Mammary epithelial cell (primary cell): ENCODE data around the gene BRAF.

Experiments used
- EZH2 ChIP-seq: IDR thresholded peaks from 2 replicates; pipeline ENCODE4 v1.6.1; 2012; ENCODE audit warnings: low read length, inconsistent platforms, borderline replicate concordance
- TF ChIP-seq, protein P1 (sequence below), 2 donors: IDR thresholded peaks in 1 of 2; conservative IDR thresholded peaks in 1 of 2; 2 replicates each; pipeline ENCODE4 v1.5.1; 2011 to 2012; ENCODE audit warnings: inconsistent platforms in 2 of 2, low read length in 2 of 2, mild to moderate bottlenecking in 2 of 2, control low read depth in 1 of 2, low read depth in 1 of 2; ENCODE audit not compliant: insufficient read depth in 1 of 2; ENCODE audit errors: extremely low read depth in 1 of 2

DNA sequence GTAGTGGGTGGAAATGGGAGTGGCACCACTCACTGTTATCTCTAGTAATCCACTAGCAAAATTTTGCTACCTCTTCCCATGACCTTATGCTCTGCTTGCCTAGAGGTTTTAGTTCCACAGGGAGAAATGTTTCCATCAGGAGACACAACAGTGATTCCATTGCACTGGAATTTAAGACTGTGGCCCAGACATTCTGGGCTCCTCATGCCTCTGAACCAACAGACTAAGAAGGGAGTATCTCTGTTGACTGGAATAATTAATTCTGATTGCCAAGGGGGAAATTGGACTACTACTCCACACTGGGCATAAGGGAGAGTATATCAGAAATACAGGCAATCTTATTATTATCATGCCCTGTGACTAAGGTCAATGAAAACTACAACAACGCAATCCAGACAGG is 16.2 kb upstream of the BRAF start:
- TF ChIP-seq, protein P1, sequence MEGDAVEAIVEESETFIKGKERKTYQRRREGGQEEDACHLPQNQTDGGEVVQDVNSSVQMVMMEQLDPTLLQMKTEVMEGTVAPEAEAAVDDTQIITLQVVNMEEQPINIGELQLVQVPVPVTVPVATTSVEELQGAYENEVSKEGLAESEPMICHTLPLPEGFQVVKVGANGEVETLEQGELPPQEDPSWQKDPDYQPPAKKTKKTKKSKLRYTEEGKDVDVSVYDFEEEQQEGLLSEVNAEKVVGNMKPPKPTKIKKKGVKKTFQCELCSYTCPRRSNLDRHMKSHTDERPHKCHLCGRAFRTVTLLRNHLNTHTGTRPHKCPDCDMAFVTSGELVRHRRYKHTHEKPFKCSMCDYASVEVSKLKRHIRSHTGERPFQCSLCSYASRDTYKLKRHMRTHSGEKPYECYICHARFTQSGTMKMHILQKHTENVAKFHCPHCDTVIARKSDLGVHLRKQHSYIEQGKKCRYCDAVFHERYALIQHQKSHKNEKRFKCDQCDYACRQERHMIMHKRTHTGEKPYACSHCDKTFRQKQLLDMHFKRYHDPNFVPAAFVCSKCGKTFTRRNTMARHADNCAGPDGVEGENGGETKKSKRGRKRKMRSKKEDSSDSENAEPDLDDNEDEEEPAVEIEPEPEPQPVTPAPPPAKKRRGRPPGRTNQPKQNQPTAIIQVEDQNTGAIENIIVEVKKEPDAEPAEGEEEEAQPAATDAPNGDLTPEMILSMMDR (conservative IDR thresholded peaks at IDR 0.05 in 1 of 2, IDR thresholded peaks at IDR 0.05 in 1 of 2; ENCODE audit: extremely low read depth in 1 of 2, insufficient read depth in 1 of 2, low read depth in 1 of 2, low read length in 2 of 2) = no peak
- no peak for TF ChIP-seq EZH2
